NCI-H2227 (cell line): ENCODE results near the gene ZNF12.
"Not testable (repeated sequence)": the region's sequence is repeated elsewhere in the genome, so short reads cannot be mapped to it uniquely, and the experiment has no call there.

Source experiments
- DNase-seq: peaks from one replicate; lab custom pipeline; 2025; ENCODE audit not compliant: unreplicated experiment; lab: John Stamatoyannopoulos, UW

ZNF12 gene

DNA sequence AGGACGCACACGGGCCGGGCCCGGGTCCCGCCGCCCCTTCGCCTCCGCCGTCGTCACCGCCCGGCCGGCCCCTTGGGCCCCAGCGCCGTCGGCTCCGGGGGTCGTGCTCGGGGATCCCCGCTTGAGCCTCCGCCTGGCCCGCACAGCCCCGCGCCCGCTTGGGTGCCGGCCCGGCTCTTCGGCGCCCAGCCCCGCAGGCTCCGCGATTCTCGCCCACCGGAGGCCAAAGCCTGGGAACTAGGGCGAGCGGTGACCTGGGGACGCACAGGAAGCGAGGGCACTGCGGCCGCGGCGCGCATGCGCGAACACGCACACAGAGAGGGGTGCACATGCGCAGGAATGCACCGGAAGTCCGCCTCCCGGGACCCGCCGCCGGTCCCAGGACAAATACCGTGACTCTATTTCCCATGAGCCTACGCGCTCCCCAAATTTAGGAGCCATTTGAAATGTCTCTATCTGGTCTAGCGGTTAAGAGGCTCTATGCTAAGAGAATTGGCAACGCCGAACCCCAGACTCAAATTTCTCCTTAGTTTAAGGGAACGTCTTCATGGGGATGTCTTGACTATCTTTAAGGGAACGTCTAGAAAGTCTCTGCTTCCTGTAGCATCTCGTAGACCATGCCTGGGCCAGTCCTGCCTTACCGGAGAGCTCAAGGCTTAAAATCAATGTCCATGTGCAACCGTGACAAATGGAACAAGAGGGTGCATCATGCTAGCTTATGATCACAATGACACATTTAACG, at the start of gene ZNF12:
ZNF12 (minus strand) TSS at position 282 of the 742 bp plus-strand sequence. CDS start 1,774 bp downstream, outside the sequence.
- peak; percentile 92 for DNase-seq

GRCh38 chr7:6753964-6754363, 47.2 kb upstream of the ZNF12 start, which contains the start of gene RSPH10B2:
RSPH10B2 (plus strand) TSS chr7:6754103; CDS start chr7:6757678, 3,575 bp downstream.
- not testable (repeated sequence) for DNase-seq

DNA sequence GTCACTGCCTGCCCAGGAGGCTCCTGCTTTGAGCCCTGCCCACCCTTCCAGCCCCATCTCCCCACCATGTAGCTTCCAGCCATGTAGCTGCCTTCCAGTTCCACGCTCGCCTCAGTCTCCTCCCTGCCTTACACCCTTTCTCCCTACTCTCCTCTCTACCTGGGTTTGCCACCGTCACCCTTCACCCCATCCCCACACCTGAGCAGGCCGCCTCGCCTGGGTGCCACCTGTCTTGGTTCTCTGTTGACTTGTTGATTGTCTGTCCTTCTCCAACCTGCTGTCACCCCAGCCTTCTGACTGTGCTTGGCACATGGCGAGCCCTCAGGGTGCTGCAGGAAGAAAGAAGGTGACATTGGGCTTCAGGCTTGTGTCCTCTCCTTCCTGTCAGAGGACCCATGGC, 43.4 kb upstream of the ZNF12 start:
- DNase-seq, result not testable (repeated sequence)

DNA sequence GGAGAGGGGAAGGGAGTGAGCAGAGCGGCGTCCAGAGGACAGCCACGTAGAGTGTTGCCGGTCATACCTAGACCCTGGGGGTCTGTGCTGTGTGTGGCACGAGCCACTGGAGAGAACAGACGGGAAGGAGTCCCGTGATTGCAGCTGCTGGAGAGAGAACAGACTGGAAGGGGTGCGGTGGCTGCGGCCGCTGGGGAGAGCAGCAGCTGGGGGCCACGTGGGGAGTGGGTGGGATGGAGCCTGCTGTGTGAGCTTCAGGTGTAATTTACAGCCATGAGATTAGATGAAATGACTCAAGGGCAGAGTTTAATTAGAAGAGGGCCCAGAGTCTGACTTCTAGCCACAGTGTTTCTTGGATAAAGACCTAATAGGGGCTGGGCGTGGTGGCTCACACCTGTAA, 42.6 kb upstream of the ZNF12 start:
- DNase-seq, result not testable (repeated sequence)

DNA sequence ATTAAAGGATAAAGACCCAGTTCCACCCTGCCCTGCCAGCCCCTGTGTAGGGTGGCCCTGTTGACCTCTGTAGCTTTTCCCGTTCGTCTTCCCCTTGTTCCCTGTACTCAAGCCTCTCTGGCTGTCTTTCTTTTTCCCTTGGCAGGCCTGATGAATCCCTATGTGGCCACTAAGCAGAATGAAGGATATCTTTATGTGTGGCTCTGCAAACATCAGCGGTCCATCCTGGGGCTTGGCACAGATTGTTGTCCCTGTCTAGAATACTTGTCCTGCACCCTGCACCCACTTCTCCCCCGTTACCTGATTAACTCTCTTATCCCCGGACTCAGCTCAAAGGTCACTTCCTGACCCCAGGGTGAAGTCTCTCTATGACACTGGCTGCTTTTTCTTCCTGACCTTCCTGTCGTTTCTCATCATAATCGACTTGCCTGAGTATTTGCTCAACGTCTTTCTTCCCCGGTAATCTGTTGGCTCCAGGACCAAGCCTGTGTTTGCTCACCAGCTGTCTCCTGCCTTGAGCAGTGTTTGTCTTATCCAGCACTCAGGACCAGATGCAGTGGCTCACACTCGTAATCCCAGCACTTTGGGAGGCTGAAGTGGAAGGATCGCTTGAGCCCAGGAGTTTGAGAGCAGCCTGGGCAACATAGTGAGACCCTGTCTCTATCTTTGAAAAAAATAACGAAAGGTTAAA, 37.8 kb upstream of the ZNF12 start:
- DNase-seq, result not testable (repeated sequence)

DNA sequence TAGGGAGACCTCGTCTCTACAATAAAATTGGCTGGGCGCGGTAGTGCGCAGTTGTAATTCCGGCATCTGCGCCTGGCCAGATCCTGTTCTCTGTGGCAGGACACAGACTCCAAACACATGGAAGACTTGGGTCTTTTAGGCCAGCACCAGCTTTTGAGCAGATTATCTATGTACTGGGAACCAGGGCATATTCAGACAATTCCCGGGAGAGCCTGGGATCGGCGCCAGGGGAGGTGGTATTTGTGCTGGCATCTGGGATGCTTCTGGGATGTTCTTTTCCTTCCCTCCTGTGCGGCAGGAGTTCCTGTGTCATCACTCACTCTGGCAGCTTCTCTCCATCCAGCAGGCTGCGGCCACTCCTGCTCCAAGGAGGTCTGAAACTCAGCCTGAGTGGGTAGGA, 31.7 kb upstream of the ZNF12 start:
- DNase-seq, result not testable (repeated sequence)

- DNase-seq, result peak; percentile 32
Observed at GRCh38 chr7:6730343-6730633, 23.5 kb upstream of the ZNF12 start.

- DNase-seq, result peak; percentile 86
Observed at GRCh38 chr7:6729492-6730342, 23.0 kb upstream of the ZNF12 start.

- not testable (repeated sequence) for DNase-seq
Observed at GRCh38 chr7:6728893-6729491, 22.2 kb upstream of the ZNF12 start.

DNA sequence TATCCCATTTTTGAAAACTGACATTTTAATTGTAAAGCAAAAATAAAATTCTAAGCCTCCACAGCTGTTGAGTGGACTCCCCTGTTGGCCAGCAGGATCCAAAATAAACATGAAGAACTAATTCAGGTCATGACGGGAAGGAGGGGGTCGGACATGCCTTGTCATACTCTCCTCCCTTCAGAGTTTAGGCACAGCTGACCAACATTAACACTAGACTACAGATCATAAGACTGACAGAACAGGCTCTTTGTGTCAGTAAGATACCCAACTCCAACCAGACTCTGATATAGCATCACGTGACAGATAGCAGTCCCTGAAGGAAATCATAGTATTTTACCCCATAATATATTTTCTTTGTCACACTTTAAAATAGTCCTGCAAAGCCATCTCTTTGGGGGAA, 20.9 kb upstream of the ZNF12 start:
- DNase-seq, result no peak

DNA sequence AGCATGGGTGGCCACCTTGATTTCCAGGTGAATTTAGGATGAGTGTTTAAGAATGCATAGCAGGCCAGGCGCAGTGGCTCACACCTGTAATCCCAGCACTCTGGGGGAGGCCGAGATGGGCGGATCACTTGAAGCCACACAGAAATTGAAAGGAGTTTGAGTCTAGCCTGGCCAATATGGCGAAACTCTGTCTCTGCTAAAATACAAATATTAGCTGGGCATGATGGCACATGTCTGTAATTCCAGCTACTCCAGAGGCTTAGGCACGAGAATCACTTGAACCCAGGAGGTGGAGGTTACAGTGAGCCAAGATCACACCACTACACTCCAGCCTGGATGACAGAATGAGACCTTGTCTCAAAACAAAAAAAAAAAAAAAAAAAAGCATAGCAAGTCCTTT, 19.6 kb upstream of the ZNF12 start:
- DNase-seq, result not testable (repeated sequence)

GRCh38 chr7:6725003-6725402, 18.3 kb upstream of the ZNF12 start:
- no peak for DNase-seq

DNA sequence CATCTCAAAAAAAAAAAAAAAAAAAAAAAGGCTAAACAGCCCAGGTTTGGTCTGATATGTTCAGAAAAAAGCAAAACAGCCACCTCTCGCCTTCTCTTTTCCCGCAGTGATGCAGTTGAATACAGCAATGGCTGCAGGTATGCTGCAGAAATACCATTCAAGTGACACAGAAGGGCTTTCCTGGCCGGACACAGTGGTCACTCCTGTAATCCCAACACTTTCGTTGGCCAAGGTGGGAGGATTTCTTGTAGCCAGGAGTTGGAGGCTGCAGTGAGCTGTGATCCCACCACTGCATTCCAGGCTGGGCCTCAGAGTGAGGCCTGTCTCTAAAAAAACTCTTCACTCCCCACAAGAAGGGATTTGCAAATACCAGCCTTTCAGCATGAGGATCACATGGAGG, 17.6 kb upstream of the ZNF12 start:
- not testable (repeated sequence) for DNase-seq

GRCh38 chr7:6718124-6718523, 11.4 kb upstream of the ZNF12 start:
- no peak for DNase-seq

- DNase-seq, result not testable (repeated sequence)
Observed at GRCh38 chr7:6715898-6716297, 9.2 kb upstream of the ZNF12 start.

DNA sequence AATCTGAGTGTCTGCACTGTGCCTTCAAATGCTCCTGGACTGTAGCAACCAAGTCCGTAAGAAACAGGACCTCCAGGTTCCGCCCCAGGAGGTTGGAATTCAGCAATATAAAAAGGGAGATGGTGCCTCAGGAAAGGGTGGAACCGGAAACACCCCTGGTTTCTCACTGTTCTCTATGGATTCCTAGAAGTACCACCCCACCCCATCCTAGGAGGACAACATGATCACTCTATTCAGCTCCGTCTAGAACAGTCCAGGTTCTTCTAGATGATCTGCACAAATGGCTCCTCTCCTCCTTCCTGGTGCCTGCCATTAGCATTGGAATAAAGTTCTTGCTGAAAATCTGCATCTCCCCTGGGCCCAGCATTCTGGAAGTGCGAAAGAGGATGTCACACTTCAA, 7.6 kb upstream of the ZNF12 start:
- DNase-seq, result no peak

DNA sequence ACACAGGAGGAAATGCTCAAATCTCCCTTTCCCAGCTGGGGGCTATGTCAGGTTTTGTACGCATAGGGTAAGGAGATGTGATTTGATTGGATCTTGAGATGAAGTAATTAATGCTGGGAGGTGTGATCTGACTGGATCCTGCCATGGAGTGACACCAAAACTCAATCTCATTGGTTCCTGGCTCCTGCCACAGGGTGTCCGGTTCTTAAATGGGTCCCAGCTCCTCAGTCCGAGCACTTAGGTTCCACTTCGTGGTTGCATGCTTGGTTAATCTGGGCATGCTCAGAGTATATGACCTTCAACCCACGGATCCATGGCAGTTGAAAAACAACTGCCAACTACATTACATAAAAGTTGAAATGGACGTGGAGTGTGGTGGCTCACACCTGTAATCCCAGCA, 3.1 kb upstream of the ZNF12 start:
- no peak for DNase-seq

DNA sequence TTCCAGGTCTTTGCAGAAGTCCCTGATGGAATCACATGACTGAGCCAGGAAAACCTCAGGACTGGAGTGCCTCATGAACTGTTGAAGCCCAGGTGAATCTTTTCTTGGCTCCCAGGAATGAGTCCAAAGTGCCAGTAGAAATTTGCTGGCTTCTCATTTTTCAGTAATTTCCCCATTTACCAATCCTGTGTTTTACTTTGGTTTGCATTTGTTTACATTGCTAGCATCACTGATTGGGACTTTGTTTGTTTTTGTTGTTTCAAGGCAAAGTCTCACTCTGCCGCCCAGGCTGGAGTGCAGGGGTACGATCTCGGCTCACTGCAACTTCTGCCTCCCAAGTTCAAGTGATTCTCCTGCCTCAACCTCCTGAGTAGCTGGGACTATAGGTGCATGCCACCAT, 1.6 kb upstream of the ZNF12 start:
- DNase-seq, result no peak

DNA sequence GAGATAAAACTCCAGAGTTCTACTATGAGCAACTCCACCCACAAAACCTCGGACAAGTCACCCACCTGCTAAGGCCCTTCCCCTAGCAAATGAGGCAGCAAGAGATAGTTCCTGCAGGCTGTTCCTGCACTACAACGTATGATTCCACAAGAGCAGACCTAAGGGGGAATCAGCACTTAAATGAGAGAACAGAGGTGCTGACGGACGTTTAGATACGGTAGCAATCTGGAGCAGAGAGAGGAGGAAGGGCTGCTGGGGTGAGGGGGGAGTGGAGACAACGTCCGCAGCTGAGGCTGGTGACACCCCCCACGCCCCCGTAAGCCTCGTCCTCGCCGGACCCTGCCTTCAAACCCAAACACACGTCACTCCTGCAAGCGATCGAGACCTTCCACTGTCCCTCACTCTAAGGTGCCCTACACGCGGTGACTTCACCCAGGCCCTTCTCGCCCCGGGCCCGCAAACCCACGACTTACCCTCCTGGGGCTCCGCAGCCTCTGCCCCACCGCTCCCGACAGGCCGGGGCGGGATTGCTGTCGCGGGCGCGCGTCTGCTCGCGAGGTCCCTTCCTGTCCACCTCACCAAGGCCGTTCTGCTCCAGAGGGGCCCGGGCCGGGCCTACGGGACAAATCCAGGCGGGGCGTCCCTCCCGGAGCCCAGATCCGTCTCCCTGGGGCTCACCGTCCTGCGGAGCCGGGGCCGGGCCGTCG, 635 bp downstream of the ZNF12 start:
- DNase-seq, result peak; percentile 33

DNA sequence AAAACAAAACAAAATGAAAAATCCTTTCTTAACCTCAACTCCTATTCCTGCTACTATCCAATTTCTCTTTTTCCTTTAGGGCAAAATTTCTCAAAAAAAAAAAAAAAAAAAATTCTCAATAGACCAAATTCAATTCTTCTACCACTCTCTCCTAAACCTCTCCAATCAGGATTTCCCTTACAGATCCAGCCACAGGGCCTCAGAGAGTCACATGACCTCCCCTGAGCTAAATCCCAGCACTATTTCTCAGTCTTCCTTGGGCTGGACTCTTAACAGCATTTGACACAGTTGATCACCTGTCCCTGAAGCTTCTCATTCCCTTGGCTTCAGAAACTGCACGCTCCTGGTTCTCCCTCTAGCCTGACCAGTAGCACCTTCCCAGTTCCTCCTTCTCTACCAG, 4.9 kb downstream of the ZNF12 start:
- DNase-seq, result no peak

DNA sequence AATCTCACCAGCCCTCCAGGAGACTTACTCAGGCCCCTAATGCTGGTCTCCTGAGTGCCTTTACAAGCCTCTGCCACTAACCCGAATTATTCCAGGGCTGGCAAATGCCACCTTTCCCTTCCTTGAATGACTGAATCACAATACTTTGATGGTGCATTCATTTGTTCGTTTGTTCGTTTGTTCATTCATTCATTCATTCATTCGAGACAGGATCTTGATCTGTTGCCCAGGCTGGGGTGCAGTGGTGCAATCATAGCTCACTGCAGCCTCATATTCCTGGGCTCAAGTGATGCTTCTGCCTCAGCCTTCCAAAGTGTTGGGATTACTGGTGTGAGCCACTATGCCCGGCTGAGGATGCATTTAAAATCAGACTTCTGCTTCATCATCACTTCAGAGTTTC, 6.0 kb downstream of the ZNF12 start:
- DNase-seq, result no peak
